Esophagus muscularis mucosa (tissue), 4 donors: ENCODE data around the gene SLC2A13. TPM values are rescaled to one million over a fixed set of nuclear protein-coding genes. Genes with fewer than 3 reads are reported as not detected.

Experiments
- DNase-seq: peaks from one replicate; pipeline ENCODE4 v3.0.0-alpha.2; 2017; ENCODE audit errors: extremely low spot score
- H3K27ac ChIP-seq, 4 donors: fragments of 200-600 bp; sonication (generic); replicated peaks in 1 of 4; 1 replicate in 3 of 4; 2 replicates in 1 of 4; pipeline ENCODE4 v1.5.1; 2016 to 2019; ENCODE audit warnings: mild to moderate bottlenecking in 1 of 4
- H3K27me3 ChIP-seq, 4 donors: fragments of 200-600 bp; sonication (generic); one replicate each; pipeline versions ENCODE4 v1.5.1 to v1.6.0; 2016 to 2019
- H3K36me3 ChIP-seq, 4 donors: fragments of 200-600 bp; sonication (generic); one replicate each; pipeline ENCODE4 v1.5.1; 2016 to 2019
- H3K4me1 ChIP-seq, 4 donors: fragments of 200-600 bp; sonication (generic); one replicate each; pipeline ENCODE4 v1.5.1; 2016 to 2019
- H3K4me3 ChIP-seq, 4 donors: fragments of 200-600 bp; sonication (generic); 1 replicate in 2 of 4; 2 replicates in 2 of 4; pipeline ENCODE4 v1.5.1; 2016 to 2019; ENCODE audit warnings: mild to moderate bottlenecking in 4 of 4, moderate library complexity in 1 of 4
- H3K9me3 ChIP-seq, 4 donors: fragments of 200-600 bp; sonication (generic); 1 replicate in 3 of 4; 2 replicates in 1 of 4; pipeline ENCODE4 v1.5.1; 2016 to 2019
- EP300 ChIP-seq: sonication (generic); formaldehyde crosslinking; IDR thresholded peaks from one replicate; pipeline ENCODE4 v1.6.1; 2017; ENCODE audit warnings: antibody characterized with exemption
- POLR2A ChIP-seq: fragments of 450-650 bp; IDR thresholded peaks from one replicate; pipeline ENCODE4 v1.6.1; 2017; ENCODE audit warnings: antibody characterized with exemption, moderate library complexity, mild to moderate bottlenecking, low read depth
- POLR2AphosphoS5 ChIP-seq, 2 donors: sonication (generic); formaldehyde crosslinking; IDR thresholded peaks; one replicate each; pipeline ENCODE4 v1.6.1; 2017; ENCODE audit warnings: antibody characterized with exemption in 2 of 2
- WGBS: methylation state at CpG from one replicate; pipeline ENCODE4 v1.1.5; 2018; 5-methylcytosine and 5-hydroxymethylcytosine counted together
- intact Hi-C: fragments of 100-400 bp; cut with DNase I; formaldehyde crosslinking; loops from one replicate; pipeline ENCODE4 v1.15.1; 2023
- total RNA-seq, 4 donors: library from RNA; depleted of rRNA; stranded (reverse); fragments of >200 nt; gene quantifications; one replicate each; pipeline versions ENCODE4 v1.1.0 to v1.2.1, GENCODE V29; 2016
- TF ChIP-seq, protein P1 (sequence below), 3 experiments: fragments of 200-600 bp in 2 of 3; fragments of 450-650 bp in 1 of 3; sonication (generic) in 2 of 3; IDR thresholded peaks; one replicate each; pipeline ENCODE4 v1.5.1; 2017 to 2019; ENCODE audit warnings: antibody characterized with exemption in 3 of 3, mild to moderate bottlenecking in 2 of 3, moderate library complexity in 1 of 3

Gene SLC2A13
- total RNA-seq, 4 donors from 2014 or later: 19.6 to 25.7 (median 21.4) TPM

DNA sequence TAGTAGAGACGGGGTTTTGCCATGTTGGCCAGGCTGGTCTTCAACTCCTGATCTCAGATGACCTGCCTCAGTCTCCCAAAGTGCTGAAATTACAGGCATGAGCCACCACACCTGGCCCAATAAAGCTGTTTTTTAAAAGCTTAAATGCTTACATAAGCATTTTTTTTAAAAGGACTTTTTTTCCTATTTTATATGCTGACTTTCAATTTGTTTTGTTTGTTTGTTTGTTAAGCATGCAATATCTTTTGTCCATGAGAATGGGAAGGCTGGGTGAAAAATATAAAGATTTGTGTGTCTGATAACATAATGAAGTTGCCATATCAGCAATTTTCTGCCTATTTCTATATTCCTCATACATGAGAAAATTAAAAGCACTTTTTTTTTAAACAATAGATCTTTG, 17.0 kb upstream of the SLC2A13 start:
- DNase-seq: no peak
- no peaks in the 10 kb centered on the region for H3K4me1 ChIP-seq
- no peaks in the 10 kb centered on the region for H3K36me3 ChIP-seq
- WGBS: 100% methylated on average over 1 of the region's 1 CpG
- H3K9me3 ChIP-seq: no peaks in the 10 kb centered on the region
- no peak overlapping the region for H3K4me3 ChIP-seq
- no peaks in the 10 kb centered on the region for H3K27me3 ChIP-seq
- no peak overlapping the region for H3K27ac ChIP-seq
- no peak for TF ChIP-seq EP300
- no peak for TF ChIP-seq POLR2AphosphoS5 (IDR thresholded peaks at IDR 0.05)
- TF ChIP-seq, protein P1, sequence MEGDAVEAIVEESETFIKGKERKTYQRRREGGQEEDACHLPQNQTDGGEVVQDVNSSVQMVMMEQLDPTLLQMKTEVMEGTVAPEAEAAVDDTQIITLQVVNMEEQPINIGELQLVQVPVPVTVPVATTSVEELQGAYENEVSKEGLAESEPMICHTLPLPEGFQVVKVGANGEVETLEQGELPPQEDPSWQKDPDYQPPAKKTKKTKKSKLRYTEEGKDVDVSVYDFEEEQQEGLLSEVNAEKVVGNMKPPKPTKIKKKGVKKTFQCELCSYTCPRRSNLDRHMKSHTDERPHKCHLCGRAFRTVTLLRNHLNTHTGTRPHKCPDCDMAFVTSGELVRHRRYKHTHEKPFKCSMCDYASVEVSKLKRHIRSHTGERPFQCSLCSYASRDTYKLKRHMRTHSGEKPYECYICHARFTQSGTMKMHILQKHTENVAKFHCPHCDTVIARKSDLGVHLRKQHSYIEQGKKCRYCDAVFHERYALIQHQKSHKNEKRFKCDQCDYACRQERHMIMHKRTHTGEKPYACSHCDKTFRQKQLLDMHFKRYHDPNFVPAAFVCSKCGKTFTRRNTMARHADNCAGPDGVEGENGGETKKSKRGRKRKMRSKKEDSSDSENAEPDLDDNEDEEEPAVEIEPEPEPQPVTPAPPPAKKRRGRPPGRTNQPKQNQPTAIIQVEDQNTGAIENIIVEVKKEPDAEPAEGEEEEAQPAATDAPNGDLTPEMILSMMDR (IDR thresholded peaks at IDR 0.05): no peak
- no peak for TF ChIP-seq POLR2A
- intact Hi-C loops: no loop called here

DNA sequence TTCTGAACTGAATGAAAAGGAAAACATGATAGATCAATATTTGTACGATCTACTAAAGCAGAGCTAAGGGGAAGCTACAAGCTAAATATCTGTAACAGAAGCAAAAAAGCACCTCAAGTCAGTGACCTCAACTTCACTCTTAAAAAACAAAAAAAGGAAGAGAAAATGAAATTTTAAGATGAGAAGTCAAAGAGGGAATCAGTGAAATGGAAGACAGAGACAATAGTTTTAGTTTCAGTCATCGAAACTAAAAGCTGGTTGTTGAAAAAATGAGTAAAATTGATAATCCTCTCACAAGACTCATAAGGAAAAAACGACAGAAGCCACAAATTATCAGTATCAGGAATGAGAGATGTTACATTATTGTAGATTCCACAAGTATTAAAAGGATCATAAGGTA, 11.9 kb upstream of the SLC2A13 start:
- intact Hi-C loops: no loop called here
- TF ChIP-seq, protein P1 (IDR thresholded peaks at IDR 0.05): no peak
- TF ChIP-seq POLR2A (no peak), POLR2AphosphoS5 (IDR thresholded peaks at IDR 0.05) (no peak), EP300 (no peak)
- Histone ChIP-seq H3K4me3 (no peak overlapping the region), H3K36me3 (no peaks in the 10 kb centered on the region), H3K27ac (no peak overlapping the region), H3K27me3 (no peaks in the 10 kb centered on the region), H3K9me3 (no peaks in the 10 kb centered on the region), H3K4me1 (no peaks in the 10 kb centered on the region)
- DNase-seq: no peak
- 76% methylated on average over 3 of the region's 3 CpGs for WGBS

DNA sequence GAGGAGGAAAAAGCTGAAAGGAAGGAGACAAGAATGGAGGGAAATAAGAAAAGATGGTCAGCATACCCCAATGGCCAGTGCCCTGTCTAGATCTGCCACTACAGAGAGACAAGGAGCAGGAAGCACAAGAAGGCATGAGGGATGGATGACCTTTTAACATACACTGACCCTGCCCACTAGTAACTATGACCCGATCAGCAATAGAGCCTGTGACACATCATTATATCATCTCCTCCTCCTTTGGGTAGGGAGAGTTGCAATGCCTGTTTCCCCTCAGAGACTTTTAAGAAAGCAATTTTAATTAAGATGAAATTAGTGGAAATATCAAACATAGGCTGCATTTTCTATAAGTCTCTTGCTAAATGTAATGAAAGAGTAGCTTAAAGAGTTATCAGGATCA, 4.7 kb upstream of the SLC2A13 start:
- no peak overlapping the region for H3K27ac ChIP-seq
- intact Hi-C loops: no loop called here
- no peaks in the 10 kb centered on the region for H3K9me3 ChIP-seq
- WGBS: 78% methylated on average over 1 of the region's 1 CpG
- H3K4me3 ChIP-seq: no peak overlapping the region
- TF ChIP-seq POLR2A: no peak
- TF ChIP-seq, protein P1 (IDR thresholded peaks at IDR 0.05): no peak
- no peaks in the 10 kb centered on the region for H3K27me3 ChIP-seq
- peaks cover 0 to 21% (median 20%) of the 10 kb centered on the region in 4 donors for H3K4me1 ChIP-seq
- DNase-seq: no peak
- no peaks in the 10 kb centered on the region for H3K36me3 ChIP-seq

DNA sequence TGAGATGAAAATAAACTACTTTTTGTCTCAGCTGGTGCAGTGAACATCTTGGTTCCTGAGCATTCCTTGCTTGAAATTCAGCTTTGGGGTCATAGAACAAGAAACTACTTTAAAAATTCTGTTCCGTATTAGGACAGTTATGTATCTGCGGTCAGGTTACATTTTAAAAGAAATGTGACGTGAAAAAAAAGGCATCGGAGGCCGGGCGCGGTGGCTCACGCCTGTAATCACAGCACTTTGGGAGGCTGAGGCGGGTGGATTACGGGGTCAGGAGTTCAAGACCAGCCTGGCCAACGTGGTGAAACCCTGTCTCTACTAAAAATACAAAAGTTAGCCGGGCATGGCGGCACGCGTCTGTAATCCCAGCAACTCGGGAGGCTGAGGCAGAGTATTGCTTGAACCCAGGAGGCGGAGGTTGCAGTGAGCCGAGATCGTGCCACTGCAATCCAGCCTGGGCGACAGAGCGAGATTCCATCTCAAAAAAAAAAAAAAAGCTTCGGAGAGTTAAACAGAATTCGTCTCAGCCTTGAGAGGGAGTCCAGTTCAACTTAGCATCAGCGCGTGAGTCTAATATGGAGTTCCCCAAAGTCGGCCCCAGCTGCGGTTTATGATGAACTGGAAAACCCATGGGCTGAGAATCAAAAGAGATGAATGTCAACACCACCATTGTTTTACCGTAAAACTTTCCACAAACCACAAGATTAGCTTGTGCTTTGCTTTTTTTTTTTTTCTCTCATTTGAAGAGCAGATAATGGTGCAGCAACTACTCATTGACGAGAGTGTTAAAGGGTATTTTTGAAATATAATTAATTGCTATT, 2.1 kb upstream of the SLC2A13 start:
- peak overlapping the region in 2 of 4 donors; percentile 88 to 95 for H3K27ac ChIP-seq
- 76% methylated on average over 29 of the region's 29 CpGs for WGBS
- H3K4me3 ChIP-seq: peak overlapping the region in 2 of 4 donors; percentile 80 to 99

DNA sequence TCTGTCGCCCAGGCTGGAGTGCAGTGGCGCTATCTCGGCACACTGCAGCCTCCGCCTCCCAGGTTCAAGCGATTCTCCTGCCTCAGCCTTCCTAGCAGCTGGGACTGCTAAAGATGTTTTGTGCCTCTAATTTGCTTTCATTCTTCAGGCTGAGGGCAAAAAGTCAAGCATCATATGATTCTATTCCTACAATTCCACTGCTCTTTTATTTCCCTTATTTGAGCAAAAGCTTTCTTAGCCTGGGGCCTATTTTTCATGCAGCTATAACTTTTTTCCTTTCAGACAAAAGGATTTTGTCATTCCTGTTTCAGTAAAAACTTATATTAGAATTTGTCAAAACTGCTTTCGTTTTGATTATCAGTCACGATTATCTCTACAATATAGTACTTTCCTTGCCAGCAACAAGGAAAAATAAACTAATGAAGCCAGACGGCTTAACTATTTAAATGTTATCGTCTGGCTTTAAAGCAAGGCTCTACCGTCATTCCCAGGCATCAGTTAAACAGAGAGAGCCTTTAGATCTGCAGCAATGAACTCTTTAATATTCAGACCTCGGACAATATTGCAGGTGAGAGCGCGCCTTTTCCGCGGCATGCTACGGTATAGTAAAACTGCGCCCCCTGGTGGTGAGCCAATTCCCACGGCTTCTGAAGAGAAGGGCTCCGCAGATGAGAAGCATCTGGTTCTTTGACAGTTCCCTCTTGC, 1.4 kb upstream of the SLC2A13 start:
- peak; percentile 98 for DNase-seq
- H3K36me3 ChIP-seq: no peaks in the 10 kb centered on the region
- peak overlapping the region; percentile 86 to 95 (median 90) for H3K27ac ChIP-seq
- no peaks in the 10 kb centered on the region for H3K27me3 ChIP-seq
- H3K4me1 ChIP-seq: peaks cover 4 to 47% (median 44%) of the 10 kb centered on the region in 4 donors
- no peaks in the 10 kb centered on the region for H3K9me3 ChIP-seq
- H3K4me3 ChIP-seq: peak overlapping the region; percentile 80 to 99 (median 92)
- WGBS: 18% methylated on average over 19 of the region's 19 CpGs
- intact Hi-C loops: loop anchor here (1.0 to 5.0 kb wide), 2 partner anchors 96 to 345 kb away; no protein-coding TSS in a partner anchor
- TF ChIP-seq, protein P1 (IDR thresholded peaks at IDR 0.05): peak; percentile 89 to 95 (median 92)
- TF ChIP-seq POLR2AphosphoS5 (IDR thresholded peaks at IDR 0.05) (peak; percentile 65 to 66), POLR2A (no peak)

More for the DNA sequence above, 2.1 kb upstream of the SLC2A13 start:
- DNase-seq: no peak
- intact Hi-C loops: loop anchor here (1.0 to 5.0 kb wide), 2 partner anchors 97 to 346 kb away; no protein-coding TSS in a partner anchor
- Histone ChIP-seq H3K4me1 (peaks cover 4 to 42% (median 39%) of the 10 kb centered on the region in 4 donors), H3K9me3 (no peaks in the 10 kb centered on the region), H3K36me3 (no peaks in the 10 kb centered on the region), H3K27me3 (no peaks in the 10 kb centered on the region)
- TF ChIP-seq POLR2AphosphoS5 (IDR thresholded peaks at IDR 0.05) (no peak), EP300 (no peak)
